HepG2 (cell line): ENCODE results near the gene RERGL. TPM values are rescaled to one million over a fixed set of nuclear protein-coding genes. Genes with fewer than 3 reads are reported as not detected.

Source experiments
- ATAC-seq: fragments of 200-7000 bp; cut with Tn5 transposase; 3 replicates; pipeline ENCODE4 v1.9.1; 2020; ENCODE audit warnings: mild to moderate bottlenecking, moderate library complexity
- BruUV-seq: library from RNA; stranded (reverse); fragments of 400-500 nt; replicated peaks from 2 replicates; lab custom pipeline; 2021; lab: Mats Ljungman, UMichigan
- CTCF ChIA-PET: fragments of 300-600 bp; formaldehyde crosslinking; extraction: SDS; loops from one replicate; lab custom pipeline; 2021; ENCODE audit warnings: low total read pairs, inconsistent platforms, low intra/inter-chr PET ratio; lab: Yijun Ruan, JAX
- POLR2A ChIA-PET: fragments of 350-600 bp; sonication (Branson Sonifier 250); formaldehyde crosslinking; loops from one replicate; lab custom pipeline; 2020; ENCODE audit warnings: antibody characterized with exemption, inconsistent platforms; lab: Yijun Ruan, JAX
- DNase-seq: peaks from one replicate; pipeline ENCODE4 v3.0.0-alpha.2; 2015; ENCODE audit warnings: low spot score
- FAIRE-seq: peaks from 3 replicates; lab custom pipeline; 2011; peaks lifted over from hg19 to GRCh38; lab: Jason Lieb, UNC
- H2AFZ ChIP-seq: one replicate; pipeline ENCODE4 v1.6.1; 2011; ENCODE audit warnings: low read length, inconsistent platforms
- H3K27ac ChIP-seq: fragments of 300-600 bp; 3 replicates; pipeline ENCODE4 v1.8.0; 2011; ENCODE audit warnings: mixed run types, mild to moderate bottlenecking, mixed read lengths, low read length, inconsistent platforms; ENCODE audit not compliant: insufficient read depth; ENCODE audit errors: extremely low read length
- H3K27me3 ChIP-seq, 2 experiments: fragments of 200-600 bp in 1 of 2; 2 replicates in 1 of 2; 3 replicates in 1 of 2; pipeline versions ENCODE4 v1.6.0 to v1.8.0; 2011; ENCODE audit warnings: low read length in 2 of 2, mild to moderate bottlenecking in 2 of 2, moderate library complexity in 2 of 2, inconsistent platforms in 1 of 2; ENCODE audit not compliant: insufficient read depth in 2 of 2, control insufficient read depth in 1 of 2
- H3K36me3 ChIP-seq, 2 experiments: fragments of 200-600 bp in 1 of 2; replicated peaks in 1 of 2; 2 replicates in 1 of 2; 3 replicates in 1 of 2; pipeline versions ENCODE4 v1.5.1 to v1.8.0; 2011; ENCODE audit warnings: low read length in 2 of 2, inconsistent platforms in 1 of 2; ENCODE audit not compliant: insufficient read depth in 2 of 2, control insufficient read depth in 1 of 2
- H3K4me1 ChIP-seq: 2 replicates; pipeline ENCODE4 v1.5.1; 2012; ENCODE audit warnings: low read length, inconsistent platforms; ENCODE audit not compliant: insufficient read depth
- H3K4me2 ChIP-seq: 2 replicates; pipeline ENCODE4 v1.6.0; 2011; ENCODE audit warnings: low read depth, low read length, inconsistent platforms
- H3K4me3 ChIP-seq, 3 experiments: fragments of 200-600 bp in 1 of 3; sonication (generic), shearing (Covaris generic) in 1 of 3; replicated peaks in 1 of 3; 2 replicates each; pipeline ENCODE4 v1.5.1; 2011 to 2016; ENCODE audit warnings: low read length in 3 of 3, inconsistent platforms in 2 of 3, low read depth in 2 of 3, mild to moderate bottlenecking in 2 of 3, control low read depth in 1 of 3, mixed read lengths in 1 of 3; ENCODE audit not compliant: insufficient read depth in 1 of 3
- H3K79me2 ChIP-seq: one replicate; pipeline ENCODE4 v1.6.1; 2011; ENCODE audit warnings: low read length, inconsistent platforms; ENCODE audit not compliant: insufficient read depth
- H3K9ac ChIP-seq: 2 replicates; pipeline ENCODE4 v1.6.0; 2011; ENCODE audit warnings: mild to moderate bottlenecking, low read depth, low read length, inconsistent platforms; ENCODE audit not compliant: insufficient read depth
- H3K9me3 ChIP-seq: 2 replicates; pipeline ENCODE4 v1.5.1; 2012; ENCODE audit warnings: mild to moderate bottlenecking, low read length
- H4K20me1 ChIP-seq: 2 replicates; pipeline ENCODE4 v1.6.0; 2011; ENCODE audit warnings: inconsistent platforms, mild to moderate bottlenecking, low read length, moderate library complexity; ENCODE audit not compliant: insufficient read depth
- CBFB ChIP-seq: sonication (generic); formaldehyde crosslinking; IDR thresholded peaks from 2 replicates; pipeline ENCODE4 v1.4.0; 2020; ENCODE audit warnings: missing genetic modification reagents
- ELF1 ChIP-seq: sonication (generic); formaldehyde crosslinking; IDR thresholded peaks from 2 replicates; pipeline ENCODE4 v1.4.0; 2020; ENCODE audit warnings: missing genetic modification reagents
- ESRRA ChIP-seq: sonication (generic); formaldehyde crosslinking; IDR thresholded peaks from 2 replicates; pipeline ENCODE4 v1.5.1; 2020; ENCODE audit warnings: mild to moderate bottlenecking, low read depth, missing genetic modification reagents
- EZH2 ChIP-seq: conservative IDR thresholded peaks from 2 replicates; pipeline ENCODE4 v1.6.1; 2012; ENCODE audit warnings: mild to moderate bottlenecking, low read depth, low read length, moderate library complexity
- FOXP1 ChIP-seq, 2 experiments: fragments of 450-650 bp in 1 of 2; IDR thresholded peaks; 2 replicates each; pipeline ENCODE4 v1.6.1; 2017 to 2018; ENCODE audit warnings: antibody characterized with exemption in 1 of 2
- GPN1 ChIP-seq: sonication (generic); formaldehyde crosslinking; IDR thresholded peaks from 2 replicates; pipeline ENCODE4 v1.5.1; 2020; ENCODE audit warnings: missing genetic modification reagents, borderline replicate concordance
- GZF1 ChIP-seq: sonication (generic); formaldehyde crosslinking; IDR thresholded peaks from 2 replicates; pipeline ENCODE4 v1.5.1; 2020; ENCODE audit warnings: mild to moderate bottlenecking, missing genetic modification reagents
- PHF5A ChIP-seq: IDR thresholded peaks from one replicate; pipeline ENCODE4 v1.6.1; 2018; ENCODE audit warnings: low read depth, missing genetic modification reagents; ENCODE audit not compliant: unreplicated experiment
- TAF15 ChIP-seq: fragments of 200-400 bp; formaldehyde crosslinking; IDR thresholded peaks from one replicate; pipeline ENCODE4 v1.6.1; 2018; ENCODE audit warnings: mild to moderate bottlenecking, low read depth, low read length; ENCODE audit not compliant: poor library complexity, severe bottlenecking
- TEAD3 ChIP-seq: optimal IDR thresholded peaks from 2 replicates; pipeline ENCODE3; 2016; ENCODE audit warnings: borderline replicate concordance
- U2AF1 ChIP-seq: fragments of 200-400 bp; formaldehyde crosslinking; optimal IDR thresholded peaks from 2 replicates; pipeline ENCODE3; 2017; ENCODE audit warnings: mild to moderate bottlenecking, low read depth, low read length
- ZMYM3 ChIP-seq: sonication (generic); formaldehyde crosslinking; IDR thresholded peaks from 2 replicates; pipeline ENCODE4 v1.5.1; 2020; ENCODE audit warnings: mild to moderate bottlenecking, missing genetic modification reagents
- ZNF264 ChIP-seq: sonication (generic); formaldehyde crosslinking; IDR thresholded peaks from 2 replicates; pipeline ENCODE4 v1.4.0; 2020; ENCODE audit warnings: missing genetic modification reagents
- ZNF430 ChIP-seq: sonication (generic); formaldehyde crosslinking; IDR thresholded peaks from 2 replicates; pipeline ENCODE4 v1.9.0; 2021; ENCODE audit warnings: mild to moderate bottlenecking, missing genetic modification reagents
- ZNF569 ChIP-seq: sonication (generic); formaldehyde crosslinking; IDR thresholded peaks from 2 replicates; pipeline ENCODE4 v1.5.0; 2020; ENCODE audit warnings: mild to moderate bottlenecking, missing genetic modification reagents, moderate library complexity, borderline replicate concordance
- WGBS: methylation state at CpG from one replicate; pipeline ENCODE4 v1.1.6; 2017; ENCODE audit warnings: low lambda C conversion rate; 5-methylcytosine and 5-hydroxymethylcytosine counted together
- in situ Hi-C: cut with HindIII; loops from 2 replicates; pipeline ENCODE4 v1.10.0; 2017; ENCODE audit warnings: low pct_unique_long_range_greater_than_20kb; ENCODE audit not compliant: extremely low pct_ligation_motif_present
- intact Hi-C: fragments of 100-400 bp; cut with micrococcal nuclease; formaldehyde crosslinking; loops from one replicate; pipeline ENCODE4 v1.10.0; 2022; ENCODE audit not compliant: unreplicated experiment
- polyA plus RNA-seq, 8 experiments: library from polyadenylated mRNA; depleted of rRNA in 3 of 8; stranded (reverse) in 7 of 8; unstranded in 1 of 8; fragments of >200 nt; fragmentation: Illumina TruSeq in 4 of 8; extraction: Trizol in 4 of 8; gene quantifications; 2 replicates each; pipeline versions ENCODE4 v1.2.1 to v1.2.3, GENCODE V29; 2011 to 2016; ENCODE audit warnings: low read depth in 4 of 8, missing spikeins in 1 of 8, mixed read lengths in 1 of 8; ENCODE audit not compliant: insufficient read depth in 1 of 8
- total RNA-seq, 5 experiments: library from RNA; depleted of rRNA; stranded (reverse); fragments of >200 nt; fragmentation: Illumina TruSeq; extraction: Trizol; gene quantifications; 2 replicates each; pipeline ENCODE4 v1.2.3, GENCODE V29; 2016; ENCODE audit warnings: low read depth in 1 of 5
- TF ChIP-seq, protein P1 (sequence below): sonication (generic); formaldehyde crosslinking; IDR thresholded peaks from 2 replicates; pipeline ENCODE4 v1.5.0; 2020; ENCODE audit warnings: missing genetic modification reagents, mild to moderate bottlenecking, borderline replicate concordance
- TF ChIP-seq, protein P2 (sequence below): sonication (generic); formaldehyde crosslinking; IDR thresholded peaks from 2 replicates; pipeline ENCODE4 v1.4.0; 2020; ENCODE audit warnings: missing genetic modification reagents
- TF ChIP-seq, protein P3 (sequence below): sonication (generic); formaldehyde crosslinking; IDR thresholded peaks from 2 replicates; pipeline ENCODE4 v1.4.0; 2020; ENCODE audit warnings: missing genetic modification reagents
- TF ChIP-seq, protein P4 (sequence below): sonication (generic); formaldehyde crosslinking; IDR thresholded peaks from 2 replicates; pipeline ENCODE4 v1.5.0; 2020; ENCODE audit warnings: mild to moderate bottlenecking, missing genetic modification reagents

The RERGL gene
- total and polyA plus RNA-seq, 2 of the 13 experiments (the other 11 are each of a cell fraction or from before 2014, with no cell fraction given): not detected

DNA sequence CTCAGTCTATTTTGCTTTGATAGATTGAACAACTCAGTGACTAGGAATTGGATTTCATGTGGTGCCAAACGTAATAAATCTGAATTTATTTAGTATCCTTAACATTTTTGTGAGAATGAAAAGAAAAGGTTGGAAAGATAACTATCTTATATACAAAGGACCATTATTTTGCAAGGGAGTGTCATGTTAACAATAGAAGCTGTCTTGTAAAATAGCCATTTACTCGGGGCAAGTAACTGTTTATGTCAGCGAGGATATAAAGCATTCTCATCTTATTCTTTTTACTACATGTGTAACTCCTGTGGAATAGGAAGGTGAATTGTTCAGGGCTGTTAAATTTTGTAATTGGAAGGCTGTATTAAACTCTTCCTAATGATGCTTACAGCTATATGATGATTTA lies 5.9 kb downstream of the RERGL start (continued):
- TF ChIP-seq TEAD3: no peak
- no peak for TF ChIP-seq ELF1
- TF ChIP-seq, protein P1, sequence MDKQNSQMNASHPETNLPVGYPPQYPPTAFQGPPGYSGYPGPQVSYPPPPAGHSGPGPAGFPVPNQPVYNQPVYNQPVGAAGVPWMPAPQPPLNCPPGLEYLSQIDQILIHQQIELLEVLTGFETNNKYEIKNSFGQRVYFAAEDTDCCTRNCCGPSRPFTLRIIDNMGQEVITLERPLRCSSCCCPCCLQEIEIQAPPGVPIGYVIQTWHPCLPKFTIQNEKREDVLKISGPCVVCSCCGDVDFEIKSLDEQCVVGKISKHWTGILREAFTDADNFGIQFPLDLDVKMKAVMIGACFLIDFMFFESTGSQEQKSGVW (CRISPR knock-in tag): no peak

DNA sequence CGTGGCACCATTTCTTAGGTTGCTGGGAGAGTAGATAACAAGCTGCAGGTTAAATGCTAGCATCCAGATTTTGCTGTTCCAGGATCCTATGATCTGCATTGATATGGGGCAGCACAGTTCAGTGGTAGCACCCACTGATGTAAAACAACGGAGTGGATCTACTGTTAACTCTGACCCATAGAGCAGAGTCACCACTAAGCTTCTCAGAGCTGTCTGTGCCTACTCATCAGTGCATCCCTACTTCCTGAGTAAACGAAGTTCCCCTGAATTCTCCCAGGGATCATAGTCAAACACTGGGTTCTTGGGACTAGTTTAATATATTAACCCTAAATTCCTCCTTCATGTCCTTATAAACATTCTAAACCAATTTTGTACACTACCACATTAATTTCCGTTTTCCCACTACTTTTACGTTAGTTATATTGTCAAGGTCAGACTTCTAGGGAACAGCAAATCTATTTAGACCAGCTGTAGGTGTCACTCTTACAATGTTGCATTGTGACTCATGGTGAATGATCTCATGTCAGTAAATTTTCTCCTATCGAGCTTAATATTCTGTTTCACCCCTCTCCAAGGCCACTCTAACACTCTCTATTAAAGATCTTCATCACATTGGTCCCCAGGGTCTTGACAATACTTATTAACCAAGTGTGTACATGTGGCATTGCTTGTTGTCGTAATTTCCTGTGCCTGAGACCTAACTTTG lies 10.3 kb downstream of the RERGL start:
- FAIRE-seq: no peak
- Histone ChIP-seq H3K27ac (no peak overlapping the region), H3K4me1 (no peaks in the 10 kb centered on the region), H3K9ac (no peak overlapping the region), H3K36me3 (no peaks in the 10 kb centered on the region), H3K9me3 (peaks cover 33% of the 10 kb centered on the region), H3K27me3 (no peaks in the 10 kb centered on the region), H2AFZ (no peak overlapping the region), H3K79me2 (no peaks in the 10 kb centered on the region), H3K4me3 (no peak overlapping the region), H4K20me1 (no peaks in the 10 kb centered on the region), H3K4me2 (no peak overlapping the region)
- ChIA-PET CTCF (no interaction called here), POLR2A (no interaction called here)
- no TSS peak for BruUV-seq
- no peak for ATAC-seq
- in situ Hi-C loops: no loop called here
- intact Hi-C loops: no loop called here
- WGBS: 2% methylated on average over 6 of the region's 7 CpGs
- DNase-seq: no peak
- TF ChIP-seq GZF1 (CRISPR knock-in tag) (no peak), PHF5A (CRISPR knock-in tag) (no peak), U2AF1 (no peak), ZNF264 (CRISPR knock-in tag) (no peak), ZMYM3 (no peak), FOXP1 (IDR thresholded peaks at IDR 0.05) (no peak), FOXP1 (CRISPR knock-in tag; IDR thresholded peaks at IDR 0.05) (no peak), CBFB (CRISPR knock-in tag) (no peak), EZH2 (no peak), GPN1 (CRISPR knock-in tag) (no peak), ZNF569 (CRISPR knock-in tag) (no peak), TAF15 (no peak), ESRRA (no peak), ZNF430 (CRISPR knock-in tag) (no peak)
- TF ChIP-seq, protein P2, sequence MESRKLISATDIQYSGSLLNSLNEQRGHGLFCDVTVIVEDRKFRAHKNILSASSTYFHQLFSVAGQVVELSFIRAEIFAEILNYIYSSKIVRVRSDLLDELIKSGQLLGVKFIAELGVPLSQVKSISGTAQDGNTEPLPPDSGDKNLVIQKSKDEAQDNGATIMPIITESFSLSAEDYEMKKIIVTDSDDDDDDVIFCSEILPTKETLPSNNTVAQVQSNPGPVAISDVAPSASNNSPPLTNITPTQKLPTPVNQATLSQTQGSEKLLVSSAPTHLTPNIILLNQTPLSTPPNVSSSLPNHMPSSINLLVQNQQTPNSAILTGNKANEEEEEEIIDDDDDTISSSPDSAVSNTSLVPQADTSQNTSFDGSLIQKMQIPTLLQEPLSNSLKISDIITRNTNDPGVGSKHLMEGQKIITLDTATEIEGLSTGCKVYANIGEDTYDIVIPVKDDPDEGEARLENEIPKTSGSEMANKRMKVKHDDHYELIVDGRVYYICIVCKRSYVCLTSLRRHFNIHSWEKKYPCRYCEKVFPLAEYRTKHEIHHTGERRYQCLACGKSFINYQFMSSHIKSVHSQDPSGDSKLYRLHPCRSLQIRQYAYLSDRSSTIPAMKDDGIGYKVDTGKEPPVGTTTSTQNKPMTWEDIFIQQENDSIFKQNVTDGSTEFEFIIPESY (CRISPR knock-in tag): no peak
- TF ChIP-seq, protein P3, sequence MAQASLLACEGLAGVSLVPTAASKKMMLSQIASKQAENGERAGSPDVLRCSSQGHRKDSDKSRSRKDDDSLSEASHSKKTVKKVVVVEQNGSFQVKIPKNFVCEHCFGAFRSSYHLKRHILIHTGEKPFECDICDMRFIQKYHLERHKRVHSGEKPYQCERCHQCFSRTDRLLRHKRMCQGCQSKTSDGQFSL (CRISPR knock-in tag): no peak
- TF ChIP-seq, protein P4, sequence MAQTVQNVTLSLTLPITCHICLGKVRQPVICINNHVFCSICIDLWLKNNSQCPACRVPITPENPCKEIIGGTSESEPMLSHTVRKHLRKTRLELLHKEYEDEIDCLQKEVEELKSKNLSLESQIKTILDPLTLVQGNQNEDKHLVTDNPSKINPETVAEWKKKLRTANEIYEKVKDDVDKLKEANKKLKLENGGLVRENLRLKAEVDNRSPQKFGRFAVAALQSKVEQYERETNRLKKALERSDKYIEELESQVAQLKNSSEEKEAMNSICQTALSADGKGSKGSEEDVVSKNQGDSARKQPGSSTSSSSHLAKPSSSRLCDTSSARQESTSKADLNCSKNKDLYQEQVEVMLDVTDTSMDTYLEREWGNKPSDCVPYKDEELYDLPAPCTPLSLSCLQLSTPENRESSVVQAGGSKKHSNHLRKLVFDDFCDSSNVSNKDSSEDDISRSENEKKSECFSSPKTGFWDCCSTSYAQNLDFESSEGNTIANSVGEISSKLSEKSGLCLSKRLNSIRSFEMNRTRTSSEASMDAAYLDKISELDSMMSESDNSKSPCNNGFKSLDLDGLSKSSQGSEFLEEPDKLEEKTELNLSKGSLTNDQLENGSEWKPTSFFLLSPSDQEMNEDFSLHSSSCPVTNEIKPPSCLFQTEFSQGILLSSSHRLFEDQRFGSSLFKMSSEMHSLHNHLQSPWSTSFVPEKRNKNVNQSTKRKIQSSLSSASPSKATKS (CRISPR knock-in tag): no peak
